SJCRH30 (cell line): ENCODE data around the gene NCK2. TPM values are rescaled to one million over a fixed set of nuclear protein-coding genes. Genes with fewer than 3 reads are reported as not detected.

Experiments used
- DNase-seq, 2 experiments: peaks; one replicate each; pipeline ENCODE4 v3.0.0-alpha.2; 2015 to 2020
- H3K27ac ChIP-seq: fragments of 250-450 bp; sonication (Bioruptor Pico); 2 replicates; pipeline ENCODE4 v1.5.1; 2020; ENCODE audit warnings: mild to moderate bottlenecking, moderate library complexity
- H3K27me3 ChIP-seq: fragments of 250-450 bp; sonication (Bioruptor Pico); 2 replicates; pipeline ENCODE4 v1.5.1; 2020; ENCODE audit warnings: mild to moderate bottlenecking, moderate library complexity
- H3K36me3 ChIP-seq: fragments of 250-450 bp; sonication (Bioruptor Pico); 2 replicates; pipeline ENCODE4 v1.5.1; 2020; ENCODE audit warnings: mild to moderate bottlenecking, moderate library complexity
- H3K4me1 ChIP-seq: fragments of 250-450 bp; sonication (Bioruptor Pico); 2 replicates; pipeline ENCODE4 v1.5.1; 2020; ENCODE audit warnings: mild to moderate bottlenecking, moderate library complexity
- H3K4me3 ChIP-seq: fragments of 250-450 bp; sonication (Bioruptor Pico); 2 replicates; pipeline ENCODE4 v1.5.1; 2020; ENCODE audit warnings: mild to moderate bottlenecking, moderate library complexity
- H3K9me3 ChIP-seq: fragments of 250-450 bp; sonication (Bioruptor Pico); replicated peaks from 2 replicates; pipeline ENCODE4 v1.5.1; 2020; ENCODE audit warnings: mild to moderate bottlenecking, moderate library complexity
- total RNA-seq: library from RNA; depleted of rRNA; stranded (reverse); fragments of >200 nt; shearing (Covaris generic); gene quantifications from 2 replicates; pipeline ENCODE4 v1.2.3, GENCODE V29; 2014

Gene NCK2
- total RNA-seq, 1 experiment from 2014 or later: 51.9 TPM

DNA sequence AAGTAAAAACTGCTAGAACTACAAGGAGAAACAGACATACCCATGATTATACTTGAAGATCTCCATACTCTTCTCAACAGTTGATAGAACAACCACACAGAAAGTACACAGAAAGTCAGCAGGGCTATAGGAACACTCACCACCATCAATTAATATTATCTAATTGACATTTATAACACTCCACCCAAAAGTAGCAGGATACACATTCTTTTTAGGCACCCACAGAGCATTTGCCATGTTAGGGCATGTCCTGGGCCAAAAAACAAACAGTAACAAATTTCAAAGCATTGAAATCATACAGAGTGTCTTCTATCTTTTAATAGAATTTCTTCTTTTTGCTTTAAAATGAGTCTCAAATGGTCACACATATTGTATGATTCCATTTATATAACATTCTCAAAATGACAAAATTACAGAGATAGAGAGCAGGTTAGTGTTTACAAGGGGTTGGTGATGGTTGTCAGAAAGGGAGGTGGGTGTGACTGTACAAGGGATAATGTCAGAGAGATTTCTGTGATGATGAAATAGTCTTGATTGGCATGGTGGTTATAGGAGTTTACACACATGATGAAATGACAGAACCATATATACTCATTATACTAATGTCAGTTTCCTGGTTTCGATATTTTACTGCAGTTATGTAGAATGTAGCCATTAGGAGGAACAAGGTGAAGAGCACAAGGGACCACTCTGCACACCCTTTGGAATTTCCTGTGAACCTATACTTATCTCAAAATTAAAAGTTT is 82.8 kb downstream of the NCK2 start:
- H3K27me3 ChIP-seq: no peaks in the 10 kb centered on the region
- H3K27ac ChIP-seq: no peak overlapping the region
- H3K4me1 ChIP-seq: no peaks in the 10 kb centered on the region
- no peak overlapping the region for H3K4me3 ChIP-seq
- H3K9me3 ChIP-seq: peaks cover 5% of the 10 kb centered on the region
- DNase-seq: no peak
- peaks cover 2% of the 10 kb centered on the region; the same call in 1 of the 2 replicates for H3K36me3 ChIP-seq

DNA sequence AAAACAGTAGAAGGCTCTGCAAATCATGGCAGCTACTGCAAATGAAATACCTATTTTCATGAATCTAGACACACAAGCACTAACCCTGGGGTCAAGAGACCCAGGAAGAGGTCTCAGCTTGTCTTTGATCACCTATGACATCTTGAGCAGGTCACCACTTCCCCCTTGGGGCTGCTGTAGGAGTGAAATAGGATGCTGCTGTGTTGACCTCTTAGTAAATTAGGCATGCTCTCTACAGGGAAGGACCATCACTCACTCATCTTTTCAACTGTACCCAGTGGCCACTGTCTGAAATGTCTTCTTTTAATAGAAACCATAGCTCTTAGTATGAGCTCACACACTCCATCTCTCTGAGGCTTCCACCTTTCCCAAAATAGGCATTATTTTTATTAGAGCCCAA is 83.8 kb downstream of the NCK2 start:
- Histone ChIP-seq H3K27me3 (no peaks in the 10 kb centered on the region), H3K4me3 (no peak overlapping the region), H3K9me3 (peaks cover 5% of the 10 kb centered on the region), H3K36me3 (peaks cover 2% of the 10 kb centered on the region; the same call in 1 of the 2 replicates), H3K27ac (no peak overlapping the region), H3K4me1 (no peaks in the 10 kb centered on the region)
- no peak for DNase-seq

DNA sequence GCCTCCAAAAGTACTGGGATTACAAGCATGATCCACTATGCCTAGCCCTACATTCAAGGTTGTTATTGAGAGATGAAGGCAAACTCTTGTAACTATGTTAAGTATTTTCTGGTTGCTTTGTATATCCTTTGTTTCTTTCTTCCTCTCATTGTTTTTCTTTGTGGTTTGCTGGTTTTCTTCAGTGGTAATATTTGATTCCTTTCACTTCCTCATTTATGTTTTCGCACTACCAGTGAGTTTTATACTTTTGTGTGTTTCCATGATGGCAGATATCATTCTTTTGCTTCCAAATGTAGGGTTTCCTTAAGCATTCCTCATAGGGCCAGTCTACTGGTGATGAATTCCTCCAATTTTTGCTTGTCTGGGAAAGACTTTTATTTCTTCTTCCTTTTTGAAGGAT is 90.2 kb downstream of the NCK2 start:
- Histone ChIP-seq H3K36me3 (0 out of 2 replicates have a peak, but pooled peaks cover 2% of the 10 kb centered on the region), H3K4me1 (no peaks in the 10 kb centered on the region), H3K27ac (no peak overlapping the region), H3K4me3 (no peak overlapping the region), H3K9me3 (peaks cover 20% of the 10 kb centered on the region), H3K27me3 (no peaks in the 10 kb centered on the region)
- DNase-seq: no peak

DNA sequence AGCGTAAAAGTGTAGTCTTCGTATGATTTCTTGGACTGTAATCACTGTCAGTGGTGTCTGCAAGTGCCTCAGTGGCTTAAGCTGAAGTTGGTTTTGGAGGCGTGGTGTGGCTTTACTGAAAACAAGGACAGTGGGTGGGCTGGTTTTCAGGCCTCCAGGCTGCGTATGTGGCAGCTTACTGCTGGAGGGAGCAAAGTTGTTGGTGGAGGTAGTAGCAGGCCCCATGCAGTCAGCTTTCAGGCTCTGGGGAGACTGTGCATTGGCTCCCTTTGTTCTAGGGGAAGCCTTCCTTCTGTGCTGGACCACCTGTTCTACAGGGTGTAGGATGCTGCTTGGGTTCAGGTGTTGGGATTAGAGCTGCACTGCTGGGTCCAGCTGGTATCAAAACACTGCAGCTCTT is 91.6 kb downstream of the NCK2 start:
- Histone ChIP-seq H3K27ac (no peak overlapping the region), H3K4me3 (no peak overlapping the region), H3K4me1 (no peaks in the 10 kb centered on the region; the same call in 1 of the 2 replicates), H3K36me3 (0 out of 2 replicates have a peak, but pooled peaks cover 2% of the 10 kb centered on the region), H3K9me3 (peaks cover 18% of the 10 kb centered on the region), H3K27me3 (no peaks in the 10 kb centered on the region)
- no peak for DNase-seq

DNA sequence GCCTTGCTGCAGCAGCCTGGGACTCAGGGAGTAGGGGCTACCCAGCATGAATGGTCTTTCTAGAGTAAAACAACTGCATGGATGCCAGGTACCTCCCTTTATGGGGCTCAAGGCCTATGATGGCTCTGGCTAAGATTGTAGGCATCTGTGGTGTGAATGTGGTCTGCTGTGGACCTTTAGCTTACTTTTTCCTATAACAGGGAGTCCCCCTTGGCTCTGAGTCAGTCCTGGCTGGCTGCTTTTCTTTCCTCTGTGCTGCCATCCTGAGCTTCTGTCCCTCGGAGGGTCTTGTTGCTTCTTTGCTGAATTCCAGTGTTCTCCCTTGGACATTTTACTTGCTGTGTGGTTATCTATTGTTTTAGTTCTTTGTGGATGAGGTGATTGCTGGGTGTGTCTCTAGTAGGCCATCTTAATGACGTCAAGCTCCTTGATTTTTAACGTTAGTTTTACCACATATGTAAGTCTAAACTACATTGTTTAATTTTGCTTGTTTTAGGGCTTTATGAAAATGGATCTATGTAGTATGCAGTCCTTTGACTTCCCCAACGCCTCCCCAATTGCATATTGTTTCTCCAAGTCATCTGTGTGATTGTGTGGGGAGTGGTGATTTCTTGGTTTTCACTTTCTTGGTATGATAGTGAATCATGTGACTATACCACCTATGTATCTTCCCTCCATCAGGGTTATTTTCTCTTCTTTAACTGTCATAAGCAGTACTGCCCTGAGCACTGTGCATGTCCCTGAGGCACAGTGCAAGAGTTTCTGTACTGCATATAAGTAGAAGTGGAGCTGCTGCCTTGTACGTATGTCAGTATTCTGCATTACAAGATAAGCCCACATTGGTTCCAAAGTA is 92.4 kb downstream of the NCK2 start:
- H3K27me3 ChIP-seq: no peaks in the 10 kb centered on the region

DNA sequence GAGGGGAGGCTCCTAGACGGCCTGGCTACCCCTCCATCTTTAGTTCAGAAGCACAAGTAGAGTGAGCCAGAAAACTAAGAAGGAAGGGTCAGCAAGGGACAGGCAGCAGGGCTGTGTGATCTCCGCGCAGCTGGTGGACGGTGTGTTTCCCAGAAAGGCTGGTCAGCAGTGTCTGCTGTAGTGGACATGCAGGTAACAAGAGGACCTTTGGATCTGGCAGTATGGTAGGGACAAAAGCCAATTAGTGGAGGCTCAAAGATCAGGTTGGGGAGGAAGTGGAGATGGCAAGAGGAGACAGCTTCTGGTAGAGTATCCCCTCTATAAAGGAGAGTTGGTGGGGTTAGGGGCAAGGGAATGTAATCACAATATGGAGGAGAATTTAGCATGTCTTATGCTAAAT is 95.1 kb downstream of the NCK2 start:
- 0 out of 2 replicates have a peak, but pooled peaks cover 2% of the 10 kb centered on the region for H3K36me3 ChIP-seq
- H3K27ac ChIP-seq: no peak overlapping the region
- peaks cover 2% of the 10 kb centered on the region; the same call in 1 of the 2 replicates for H3K4me1 ChIP-seq
- no peaks in the 10 kb centered on the region for H3K27me3 ChIP-seq
- DNase-seq: no peak
- H3K4me3 ChIP-seq: no peak overlapping the region
- peaks cover 13% of the 10 kb centered on the region for H3K9me3 ChIP-seq

More for the DNA sequence above, 92.4 kb downstream of the NCK2 start:
- Histone ChIP-seq H3K4me3 (no peak overlapping the region), H3K36me3 (0 out of 2 replicates have a peak, but pooled peaks cover 2% of the 10 kb centered on the region), H3K27ac (no peak overlapping the region), H3K9me3 (peaks cover 18% of the 10 kb centered on the region), H3K4me1 (no peaks in the 10 kb centered on the region; the same call in 1 of the 2 replicates)
- no peak for DNase-seq

DNA sequence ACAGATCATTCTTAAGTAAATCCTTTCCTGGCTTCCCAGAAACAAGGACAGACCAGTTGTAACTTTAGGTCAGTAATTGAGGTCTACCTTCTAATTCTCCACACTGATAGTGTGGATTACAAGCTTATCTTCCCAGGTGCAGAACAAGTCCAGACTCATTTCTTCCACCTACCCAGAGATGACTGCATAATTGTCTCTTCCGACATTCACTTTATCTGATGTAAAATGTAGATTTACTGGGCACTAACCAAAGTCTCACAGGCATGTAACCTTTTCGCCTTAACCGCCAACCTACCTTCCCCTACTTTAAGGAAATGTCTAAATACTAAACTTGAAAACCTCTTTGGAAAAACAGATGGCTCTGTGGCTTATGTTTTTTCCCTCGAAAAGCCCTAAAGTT is 96.2 kb downstream of the NCK2 start:
- Histone ChIP-seq H3K4me1 (peaks cover 2% of the 10 kb centered on the region; the same call in 1 of the 2 replicates), H3K36me3 (no peaks in the 10 kb centered on the region), H3K4me3 (no peak overlapping the region), H3K27me3 (no peaks in the 10 kb centered on the region), H3K27ac (no peak overlapping the region), H3K9me3 (peaks cover 9% of the 10 kb centered on the region; the same call in 1 of the 2 replicates)
- no peak for DNase-seq

DNA sequence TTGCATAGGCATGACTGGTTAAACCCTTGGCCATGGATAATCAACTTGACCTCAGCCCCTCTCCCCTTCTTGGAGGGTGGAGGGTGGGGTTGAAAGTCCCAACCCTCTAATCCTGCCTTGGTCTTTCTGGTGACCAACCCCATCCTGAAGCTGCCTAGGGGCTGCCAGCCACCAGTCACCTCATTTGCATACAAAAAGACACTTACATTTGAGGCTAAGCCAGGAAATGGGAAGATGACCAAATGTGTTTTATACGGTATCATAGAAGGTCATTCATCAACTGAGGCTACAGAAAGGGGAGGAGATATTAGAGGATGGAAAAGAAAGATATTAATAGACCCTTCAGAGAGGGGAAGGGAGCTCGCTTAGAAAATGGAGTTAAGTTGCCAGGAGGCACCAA is 96.8 kb downstream of the NCK2 start:
- no peak for DNase-seq
- H3K4me3 ChIP-seq: no peak overlapping the region
- H3K4me1 ChIP-seq: peaks cover 2% of the 10 kb centered on the region; the same call in 1 of the 2 replicates
- H3K27ac ChIP-seq: no peak overlapping the region
- 0 out of 2 replicates have a peak, but pooled peaks cover 6% of the 10 kb centered on the region for H3K9me3 ChIP-seq
- no peaks in the 10 kb centered on the region for H3K36me3 ChIP-seq
- H3K27me3 ChIP-seq: no peaks in the 10 kb centered on the region

DNA sequence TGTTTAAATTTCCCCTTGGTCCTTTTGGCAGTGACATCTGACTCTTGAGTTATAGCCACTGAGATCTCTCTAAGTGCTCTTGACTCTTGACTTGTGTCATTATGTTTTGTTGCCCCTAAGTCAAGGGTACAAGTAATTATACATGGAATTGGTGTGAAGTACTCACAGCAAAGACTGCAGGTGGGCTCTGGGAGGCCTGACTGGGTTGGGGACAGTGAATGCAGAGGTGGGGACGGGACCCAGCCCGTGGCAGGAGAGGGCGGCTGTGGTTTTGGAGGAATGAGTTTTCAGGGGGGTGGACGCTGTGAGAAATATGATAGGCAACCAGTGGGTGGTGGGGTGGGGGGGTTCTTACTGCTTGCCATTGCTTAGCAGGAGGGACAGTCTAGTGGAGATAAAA is 97.8 kb downstream of the NCK2 start:
- H3K27ac ChIP-seq: no peak overlapping the region
- no peaks in the 10 kb centered on the region for H3K36me3 ChIP-seq
- DNase-seq: no peak
- no peaks in the 10 kb centered on the region for H3K27me3 ChIP-seq
- no peak overlapping the region for H3K4me3 ChIP-seq
- 0 out of 2 replicates have a peak, but pooled peaks cover 6% of the 10 kb centered on the region for H3K9me3 ChIP-seq
- peaks cover 2% of the 10 kb centered on the region; the same call in 1 of the 2 replicates for H3K4me1 ChIP-seq

DNA sequence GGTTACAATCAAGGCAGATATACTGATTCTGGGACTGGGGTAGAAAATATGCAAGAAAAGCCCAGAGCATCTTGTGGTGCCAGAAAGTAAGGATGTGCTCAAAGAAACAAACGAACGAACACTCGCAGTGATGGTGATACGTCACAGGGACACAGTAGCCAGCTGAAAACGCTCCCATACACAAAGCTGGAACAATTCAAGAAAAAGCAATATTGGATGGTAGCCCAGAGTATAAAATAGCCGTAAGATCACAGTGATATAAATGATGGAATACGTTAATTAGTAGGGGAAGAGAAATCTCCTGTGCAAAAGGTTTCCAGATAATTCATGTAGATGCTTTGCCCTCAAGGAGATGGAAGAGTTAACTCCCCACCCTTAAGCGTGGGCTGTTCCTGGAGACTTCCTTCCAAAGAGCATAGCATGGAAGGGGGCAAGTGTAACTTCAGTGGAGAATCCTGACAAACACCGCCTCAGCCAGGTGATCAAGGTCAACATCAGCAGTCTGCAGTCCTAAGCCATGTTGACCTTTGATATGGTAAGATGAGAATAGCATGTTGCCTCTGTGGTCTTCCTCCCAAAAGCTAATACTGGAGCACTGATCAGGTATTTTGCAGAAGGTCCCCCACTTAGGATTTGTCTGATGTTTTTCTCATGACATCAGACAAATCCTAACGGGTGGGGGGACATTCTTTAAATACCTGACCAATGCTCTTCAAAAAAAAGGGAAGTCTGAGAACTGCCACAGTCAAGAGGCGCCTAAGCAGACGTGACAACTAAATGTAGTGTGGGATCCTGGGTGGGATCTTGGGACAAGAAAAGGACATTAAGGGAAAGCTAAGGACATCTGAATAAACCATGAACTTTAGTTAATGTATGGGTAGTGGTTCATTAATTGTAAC is 99.0 kb downstream of the NCK2 start:
- Histone ChIP-seq H3K27ac (no peak overlapping the region), H3K4me1 (peaks cover 2% of the 10 kb centered on the region; the same call in 1 of the 2 replicates), H3K4me3 (no peak overlapping the region), H3K36me3 (no peaks in the 10 kb centered on the region), H3K9me3 (0 out of 2 replicates have a peak, but pooled peaks cover 3% of the 10 kb centered on the region), H3K27me3 (no peaks in the 10 kb centered on the region)
- DNase-seq: no peak

DNA sequence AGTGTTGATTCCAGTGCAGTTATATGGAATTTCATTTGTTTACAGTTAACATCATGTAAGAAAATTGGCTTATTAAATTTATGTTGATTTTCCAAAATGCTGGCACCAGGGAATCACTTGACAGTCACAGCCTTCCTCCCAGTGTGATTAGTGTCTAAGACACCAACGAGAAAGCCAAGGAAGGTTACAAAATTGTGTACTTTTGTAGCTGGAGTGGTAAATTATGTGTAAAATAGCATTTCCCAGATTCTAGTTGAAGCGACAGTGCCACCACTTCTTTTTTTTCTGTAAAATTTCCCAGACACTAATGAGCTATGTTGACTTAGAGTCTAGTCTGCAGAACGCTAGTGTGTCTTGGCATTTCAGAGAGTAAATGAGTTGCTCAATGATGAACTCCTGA is 101.3 kb downstream of the NCK2 start:
- H3K4me1 ChIP-seq: peaks cover 2% of the 10 kb centered on the region; the same call in 1 of the 2 replicates
- H3K36me3 ChIP-seq: no peaks in the 10 kb centered on the region
- DNase-seq: no peak
- 0 out of 2 replicates have a peak, but pooled peaks cover 3% of the 10 kb centered on the region for H3K9me3 ChIP-seq
- no peak overlapping the region for H3K4me3 ChIP-seq
- no peak overlapping the region for H3K27ac ChIP-seq
- no peaks in the 10 kb centered on the region for H3K27me3 ChIP-seq

DNA sequence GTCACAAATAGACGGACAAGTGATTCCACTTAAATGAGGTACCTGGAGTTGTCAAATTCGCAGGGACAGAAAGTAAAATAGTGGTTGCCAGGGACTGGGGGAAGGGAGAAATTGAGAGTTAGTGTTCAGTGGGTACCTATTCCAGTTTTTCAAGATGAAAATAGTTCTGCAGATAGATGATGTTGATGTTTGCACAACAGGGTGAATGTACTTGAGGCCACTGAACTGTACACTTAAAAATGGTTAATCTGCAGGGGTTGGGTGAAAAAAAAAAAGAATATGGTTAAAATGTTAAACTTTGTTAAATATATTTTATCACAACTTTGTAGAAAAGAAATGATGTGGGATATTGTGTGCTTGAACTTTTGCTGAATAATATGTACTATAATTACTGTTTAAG is 102.3 kb downstream of the NCK2 start:
- Histone ChIP-seq H3K4me1 (peaks cover 2% of the 10 kb centered on the region; the same call in 1 of the 2 replicates), H3K27ac (no peak overlapping the region), H3K27me3 (no peaks in the 10 kb centered on the region), H3K9me3 (0 out of 2 replicates have a peak, but pooled peaks cover 3% of the 10 kb centered on the region), H3K4me3 (no peak overlapping the region), H3K36me3 (no peaks in the 10 kb centered on the region)
- no peak for DNase-seq

DNA sequence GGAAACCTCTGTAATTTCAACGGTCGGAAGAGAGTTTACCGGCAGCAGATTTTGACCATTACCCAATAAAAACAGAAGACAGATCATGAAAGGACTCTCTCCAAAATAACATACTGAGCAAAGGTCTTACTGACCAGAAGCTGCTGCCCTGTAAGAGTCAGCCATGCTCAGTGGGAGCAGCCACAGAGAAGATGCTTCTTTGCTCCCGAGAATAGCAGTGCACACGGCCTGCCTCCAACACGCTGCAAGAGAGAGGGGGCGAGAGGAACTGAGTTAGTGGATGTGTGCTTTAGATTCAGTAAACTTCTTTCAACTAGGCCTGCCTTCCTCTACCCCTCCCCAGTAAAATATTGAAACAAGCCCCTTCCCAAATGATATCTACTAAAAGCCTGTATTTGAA is 103.7 kb downstream of the NCK2 start:
- Histone ChIP-seq H3K27ac (no peak overlapping the region), H3K4me3 (no peak overlapping the region)

More for the DNA sequence above, 103.7 kb downstream of the NCK2 start:
- DNase-seq: no peak
- peaks cover 2% of the 10 kb centered on the region; the same call in 1 of the 2 replicates for H3K4me1 ChIP-seq
- no peaks in the 10 kb centered on the region for H3K9me3 ChIP-seq
- H3K36me3 ChIP-seq: peaks cover 3% of the 10 kb centered on the region; the same call in 1 of the 2 replicates
- H3K27me3 ChIP-seq: no peaks in the 10 kb centered on the region
